CD4-positive, alpha-beta T cell treated with Interleukin-12 subunit alpha and Interleukin-12 subunit beta, for 1 hour (primary cell): ENCODE data around the gene HOMER1.

Experiments used
- DNase-seq: peaks from one replicate; pipeline ENCODE4 v3.0.0-alpha.2; 2020

HOMER1 gene

GRCh38 chr5:79488058-79488457 is 25.9 kb downstream of the HOMER1 start:
- no peak for DNase-seq

- no peak for DNase-seq
Observed at GRCh38 chr5:79487251-79487650, 26.7 kb downstream of the HOMER1 start.

- no peak for DNase-seq
Observed at GRCh38 chr5:79486116-79486515, 27.8 kb downstream of the HOMER1 start.

GRCh38 chr5:79484731-79485130 is 29.2 kb downstream of the HOMER1 start:
- no peak for DNase-seq

GRCh38 chr5:79481574-79481973 is 32.4 kb downstream of the HOMER1 start:
- no peak for DNase-seq

- no peak for DNase-seq
Observed at GRCh38 chr5:79480991-79481390, 32.9 kb downstream of the HOMER1 start.

- no peak for DNase-seq
Observed at GRCh38 chr5:79475152-79475466, 38.8 kb downstream of the HOMER1 start.

- DNase-seq = no peak
Observed at GRCh38 chr5:79474367-79475151, 39.4 kb downstream of the HOMER1 start.

- no peak for DNase-seq
Observed at GRCh38 chr5:79471556-79471955, 42.4 kb downstream of the HOMER1 start.

- DNase-seq = peak; percentile 27
Observed at GRCh38 chr5:79464695-79465332, 49.1 kb downstream of the HOMER1 start.

GRCh38 chr5:79464278-79464677 is 49.7 kb downstream of the HOMER1 start:
- DNase-seq = no peak

- DNase-seq = no peak
Observed at GRCh38 chr5:79459626-79460025, 54.3 kb downstream of the HOMER1 start.

GRCh38 chr5:79456890-79457583 is 56.9 kb downstream of the HOMER1 start:
- no peak for DNase-seq

- no peak for DNase-seq
Observed at GRCh38 chr5:79456400-79456799, 57.5 kb downstream of the HOMER1 start.

- DNase-seq = no peak
Observed at GRCh38 chr5:79454043-79454442, 59.9 kb downstream of the HOMER1 start.

- DNase-seq = no peak
Observed at GRCh38 chr5:79448336-79448735, 65.6 kb downstream of the HOMER1 start.

GRCh38 chr5:79436821-79437220 is 77.1 kb downstream of the HOMER1 start:
- no peak for DNase-seq

GRCh38 chr5:79436224-79436623 is 77.7 kb downstream of the HOMER1 start:
- no peak for DNase-seq

GRCh38 chr5:79430196-79430595 is 83.7 kb downstream of the HOMER1 start:
- DNase-seq = no peak

- no peak for DNase-seq
Observed at GRCh38 chr5:79423296-79423695, 90.6 kb downstream of the HOMER1 start.

GRCh38 chr5:79420248-79420647 is 93.7 kb downstream of the HOMER1 start:
- DNase-seq = no peak

GRCh38 chr5:79418276-79418675 is 95.7 kb downstream of the HOMER1 start:
- no peak for DNase-seq

GRCh38 chr5:79417495-79417894 is 96.4 kb downstream of the HOMER1 start:
- no peak for DNase-seq

GRCh38 chr5:79416499-79416898 is 97.4 kb downstream of the HOMER1 start:
- no peak for DNase-seq
